ENCODE measurements around the gene CCNJL.

Gene CCNJL

DNA sequence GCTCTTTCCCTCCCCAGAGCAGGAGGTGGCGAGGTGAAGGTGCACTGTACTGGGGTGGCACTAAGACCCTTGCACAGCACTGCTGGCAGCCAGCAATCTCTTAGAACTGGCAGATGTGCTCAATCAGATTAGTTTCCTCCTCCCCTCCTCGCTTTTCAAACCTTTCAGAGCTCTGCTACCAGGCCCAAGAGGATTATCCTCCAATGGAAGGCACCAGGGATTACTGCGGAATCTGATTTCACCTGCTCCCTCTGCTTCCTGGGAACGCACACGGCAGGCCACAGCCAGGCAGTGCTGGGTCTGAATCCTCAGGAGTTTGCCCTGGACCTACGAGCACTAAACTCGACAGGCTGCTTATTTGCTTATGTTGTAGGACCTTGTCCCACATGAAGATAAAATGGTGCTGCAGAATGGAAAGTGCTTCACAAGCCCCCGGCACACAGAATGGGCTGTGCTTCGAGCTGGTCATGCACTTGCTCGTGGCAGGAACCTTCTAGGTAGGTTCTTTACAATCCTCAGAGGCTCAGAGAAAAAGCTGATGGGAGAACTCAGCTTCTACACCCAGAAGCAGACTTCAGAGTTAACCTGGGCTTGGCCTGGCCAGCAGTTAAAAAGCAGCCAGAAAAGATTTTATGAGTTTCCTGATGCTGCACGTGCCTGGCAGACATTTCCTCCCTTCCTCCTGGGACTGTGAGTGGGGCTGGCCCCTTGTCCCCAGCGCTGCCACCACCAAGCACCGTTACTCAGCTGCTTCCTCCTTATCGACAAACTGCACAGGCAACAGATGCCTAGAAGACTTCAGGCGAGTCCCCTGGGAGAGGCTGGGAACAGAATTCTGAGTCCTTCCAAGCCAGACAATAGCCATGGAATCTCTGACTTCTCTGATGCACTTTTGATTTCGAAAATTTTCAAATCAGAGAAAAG is 50.0 kb downstream of the CCNJL start:
- TF ChIP-seq, protein P1, sequence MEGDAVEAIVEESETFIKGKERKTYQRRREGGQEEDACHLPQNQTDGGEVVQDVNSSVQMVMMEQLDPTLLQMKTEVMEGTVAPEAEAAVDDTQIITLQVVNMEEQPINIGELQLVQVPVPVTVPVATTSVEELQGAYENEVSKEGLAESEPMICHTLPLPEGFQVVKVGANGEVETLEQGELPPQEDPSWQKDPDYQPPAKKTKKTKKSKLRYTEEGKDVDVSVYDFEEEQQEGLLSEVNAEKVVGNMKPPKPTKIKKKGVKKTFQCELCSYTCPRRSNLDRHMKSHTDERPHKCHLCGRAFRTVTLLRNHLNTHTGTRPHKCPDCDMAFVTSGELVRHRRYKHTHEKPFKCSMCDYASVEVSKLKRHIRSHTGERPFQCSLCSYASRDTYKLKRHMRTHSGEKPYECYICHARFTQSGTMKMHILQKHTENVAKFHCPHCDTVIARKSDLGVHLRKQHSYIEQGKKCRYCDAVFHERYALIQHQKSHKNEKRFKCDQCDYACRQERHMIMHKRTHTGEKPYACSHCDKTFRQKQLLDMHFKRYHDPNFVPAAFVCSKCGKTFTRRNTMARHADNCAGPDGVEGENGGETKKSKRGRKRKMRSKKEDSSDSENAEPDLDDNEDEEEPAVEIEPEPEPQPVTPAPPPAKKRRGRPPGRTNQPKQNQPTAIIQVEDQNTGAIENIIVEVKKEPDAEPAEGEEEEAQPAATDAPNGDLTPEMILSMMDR (IDR thresholded peaks at IDR 0.05; ENCODE audit: low read depth, low read length) = no peak
- DNase-seq (ENCODE audit: extremely low read depth, low read depth) = no peak

DNA sequence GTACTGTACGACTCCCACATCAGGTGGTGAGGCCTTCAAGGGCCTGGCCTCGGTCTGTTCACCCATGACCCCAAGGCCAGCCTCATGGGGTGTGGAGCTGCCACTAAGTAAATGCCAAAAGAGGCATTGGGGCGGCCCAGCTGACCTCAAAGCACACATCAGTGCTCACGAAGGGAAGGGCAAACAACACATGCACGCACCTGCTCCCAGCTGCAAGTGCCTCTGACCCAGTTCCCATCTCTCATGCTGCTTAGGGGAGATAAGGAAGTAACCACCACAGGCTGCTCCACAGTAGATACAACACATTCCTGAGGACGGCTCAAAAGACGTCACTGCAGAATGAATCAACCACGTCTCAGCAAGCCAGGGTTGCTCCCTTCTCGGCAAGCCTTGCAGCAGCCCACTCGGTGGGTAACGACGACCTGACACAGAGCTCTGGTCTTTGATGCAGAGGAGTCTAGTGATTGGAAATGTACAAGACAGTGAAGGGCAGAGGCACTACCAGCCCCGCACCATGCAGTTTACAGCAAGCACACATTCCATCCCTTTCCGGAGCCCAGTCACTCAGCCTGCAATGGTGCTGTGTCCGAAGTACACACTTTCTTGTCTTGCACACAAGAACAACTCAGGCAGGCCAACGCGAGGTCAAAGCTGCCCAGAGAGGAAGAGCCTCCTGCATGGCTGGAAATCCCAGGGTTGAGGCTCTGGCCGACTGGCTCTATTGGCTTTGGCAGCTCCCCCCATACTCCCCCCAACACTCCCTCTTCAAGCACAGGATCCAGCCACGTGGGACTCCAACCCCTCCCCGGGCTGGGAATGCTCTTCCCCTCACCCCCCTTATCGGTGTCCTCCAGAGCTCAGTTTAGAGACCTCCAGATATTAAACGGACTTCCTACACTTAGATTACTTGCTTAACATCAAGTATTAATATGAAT is 51.2 kb downstream of the CCNJL start:
- DNase-seq (ENCODE audit: extremely low read depth, low read depth) = no peak
- TF ChIP-seq, protein P1 (IDR thresholded peaks at IDR 0.05; ENCODE audit: low read depth, low read length) = no peak

DNA sequence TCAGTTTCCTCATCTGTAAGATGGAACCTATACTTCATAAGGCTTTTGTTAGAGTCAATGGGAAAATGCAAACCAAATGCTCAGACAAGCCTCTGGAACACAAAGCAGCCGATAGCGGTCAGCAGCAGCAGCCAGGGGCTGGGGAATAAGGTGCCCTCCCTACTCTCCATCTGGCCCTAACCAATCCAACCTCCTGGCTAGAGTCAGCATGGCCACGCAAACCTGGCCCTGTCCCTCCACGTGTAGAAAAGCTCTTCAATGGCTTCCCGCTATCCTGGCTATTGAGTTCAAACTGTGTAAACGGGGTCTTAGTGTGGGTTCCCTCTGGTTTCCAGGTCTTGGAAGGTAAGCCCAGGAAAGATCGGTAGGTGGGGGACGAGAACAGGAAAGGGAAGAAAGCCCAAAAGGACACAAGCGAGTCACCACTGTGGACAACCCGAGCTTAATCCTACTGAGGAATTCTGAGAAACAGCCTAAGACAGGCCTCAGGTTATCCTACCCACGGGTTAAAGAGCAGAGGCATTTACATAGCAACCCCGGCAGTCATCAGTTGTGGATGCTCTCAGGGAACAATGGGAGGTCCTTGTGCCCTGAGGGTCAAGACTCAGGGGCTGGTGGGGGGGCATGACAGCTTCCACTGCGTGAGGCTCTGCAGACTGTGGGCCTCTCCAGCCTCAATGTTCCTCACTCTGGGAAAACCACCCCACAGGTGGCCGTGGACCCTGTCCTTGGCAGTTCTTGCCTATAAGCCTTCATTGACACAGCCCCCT is 52.2 kb downstream of the CCNJL start:
- TF ChIP-seq, protein P1 (IDR thresholded peaks at IDR 0.05; ENCODE audit: low read depth, low read length) = no peak
- DNase-seq (ENCODE audit: extremely low read depth, low read depth) = no peak

DNA sequence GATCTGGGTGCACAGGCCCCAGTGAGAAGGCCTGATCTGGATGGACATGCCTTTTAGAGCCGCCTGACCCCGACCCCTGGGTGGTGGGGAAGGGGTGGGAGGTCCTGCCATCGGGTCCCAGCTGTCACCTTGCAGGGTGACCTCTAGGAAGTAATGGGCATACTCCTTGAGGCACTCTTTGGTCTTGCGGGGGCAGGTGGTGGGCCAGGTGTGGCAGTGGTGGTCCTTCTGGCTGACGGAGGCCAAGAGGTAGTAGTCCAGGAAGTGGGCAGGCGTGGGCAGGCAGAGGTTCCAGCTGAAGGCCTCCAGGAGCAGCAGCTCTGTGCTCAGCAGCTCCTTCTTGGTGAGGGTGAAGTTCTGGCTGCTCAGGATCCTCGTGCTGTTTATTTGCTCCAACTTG is 53.0 kb downstream of the CCNJL start:
- no peak for DNase-seq (ENCODE audit: extremely low read depth, low read depth)
- TF ChIP-seq, protein P1 (IDR thresholded peaks at IDR 0.05; ENCODE audit: low read depth, low read length) = no peak

DNA sequence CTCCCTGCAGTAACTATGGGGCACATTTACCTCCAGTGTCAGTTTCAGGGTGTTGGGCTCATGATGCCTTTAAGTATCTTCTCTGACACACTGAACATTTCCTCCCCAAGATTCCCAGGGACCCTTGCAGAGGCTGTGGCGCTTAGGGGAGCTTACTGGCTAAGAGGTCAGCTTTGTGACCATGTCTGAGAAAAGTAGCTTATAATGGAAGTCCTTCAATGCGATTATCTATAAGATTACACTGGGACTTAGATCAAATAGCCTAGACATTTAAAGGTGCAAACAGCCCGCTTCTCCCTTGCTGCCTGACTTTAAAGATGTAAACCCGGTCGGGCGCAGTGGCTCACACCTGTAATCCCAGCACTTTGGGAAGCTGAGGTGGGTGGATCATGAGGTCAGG is 57.7 kb downstream of the CCNJL start:
- TF ChIP-seq, protein P1 (IDR thresholded peaks at IDR 0.05; ENCODE audit: low read depth, low read length) = no peak
- no peak for DNase-seq (ENCODE audit: extremely low read depth, low read depth)

DNA sequence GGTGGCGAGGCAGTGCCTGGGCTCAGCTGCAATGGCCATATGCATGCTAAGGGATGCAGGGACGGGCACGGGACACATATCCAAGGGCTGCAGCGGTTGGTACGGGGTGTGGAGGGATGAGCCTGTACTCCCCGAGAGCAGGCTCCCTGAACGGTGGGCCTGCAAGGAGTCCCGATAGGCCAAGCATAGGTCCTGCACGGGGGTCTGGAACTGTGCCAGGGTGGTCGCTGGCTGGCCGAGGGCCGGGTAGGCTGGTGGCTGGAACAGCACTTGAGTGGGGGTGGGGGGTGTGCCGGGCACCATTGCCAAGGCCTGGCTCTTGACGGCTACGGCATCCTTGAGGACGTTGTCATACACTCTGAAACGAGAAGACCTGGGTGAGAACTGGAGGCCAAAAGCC is 58.9 kb downstream of the CCNJL start:
- TF ChIP-seq, protein P1 (IDR thresholded peaks at IDR 0.05; ENCODE audit: low read depth, low read length) = no peak
- no peak for DNase-seq (ENCODE audit: extremely low read depth, low read depth)
